ENCODE results near the gene PTGS1. TPM values are rescaled to one million over a fixed set of nuclear protein-coding genes. Genes with fewer than 3 reads are reported as not detected.
"Not testable (repeated sequence)": the region's sequence is repeated elsewhere in the genome, so short reads cannot be mapped to it uniquely, and the experiment has no call there.

The PTGS1 gene
- 22.9 TPM for total RNA-seq (ENCODE audit: insufficient read depth, low replicate concordance)

- DNase-seq (ENCODE audit: low spot score): no peak
These were observed at the start of gene PTGS1 for GRCh38 chr9:122370869-122371755. Gene PTGS1 (plus strand): TSS chr9:122371024. CDS start chr9:122371085, 61 bp downstream.

- DNase-seq (ENCODE audit: low spot score): no peak
These were observed 48.3 kb upstream of the PTGS1 start for GRCh38 chr9:122322553-122322952.

- not testable (repeated sequence) for DNase-seq (ENCODE audit: low spot score)
These were observed 46.2 kb upstream of the PTGS1 start for GRCh38 chr9:122324665-122325064.

DNA sequence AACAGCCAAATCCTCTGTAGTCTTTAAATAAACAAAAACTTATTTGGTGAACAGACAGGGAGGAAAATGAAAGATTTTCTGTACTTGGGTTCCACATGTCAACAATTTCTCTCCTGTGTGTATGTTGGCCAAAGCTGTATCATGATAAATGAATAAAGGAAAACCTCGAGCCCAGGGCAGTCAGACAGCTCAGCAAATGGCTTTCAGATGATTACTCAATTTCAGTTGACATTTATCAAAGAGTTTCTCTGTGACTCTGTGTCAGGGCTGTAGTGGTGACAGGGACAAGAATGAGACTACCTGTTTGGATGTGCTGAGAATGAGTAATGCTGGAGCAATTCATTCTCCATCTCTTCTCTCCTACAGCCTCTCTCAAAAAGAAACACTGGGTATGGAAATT lies 45.7 kb upstream of the PTGS1 start:
- DNase-seq (ENCODE audit: low spot score): no peak

DNA sequence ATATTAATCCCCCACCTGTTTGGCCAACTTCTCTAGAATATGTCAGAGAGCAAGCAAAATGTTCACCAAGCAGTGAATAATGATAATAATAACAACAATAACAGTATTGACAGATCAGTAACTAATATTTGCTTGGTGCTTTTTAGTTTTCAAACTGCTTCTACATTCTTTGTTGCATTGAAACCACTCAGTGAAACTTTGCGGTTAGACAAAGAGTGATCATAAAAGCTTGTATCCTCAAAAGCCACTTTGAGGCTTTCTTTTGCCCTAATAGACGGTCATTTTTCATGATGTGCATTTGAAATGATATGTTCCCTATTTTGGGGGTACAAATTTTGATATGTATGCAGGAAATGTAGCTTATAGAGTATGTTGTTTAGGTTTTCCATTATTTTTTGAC lies 43.6 kb upstream of the PTGS1 start:
- DNase-seq (ENCODE audit: low spot score): no peak

GRCh38 chr9:122329597-122329996 lies 41.2 kb upstream of the PTGS1 start:
- no peak for DNase-seq (ENCODE audit: low spot score)

DNA sequence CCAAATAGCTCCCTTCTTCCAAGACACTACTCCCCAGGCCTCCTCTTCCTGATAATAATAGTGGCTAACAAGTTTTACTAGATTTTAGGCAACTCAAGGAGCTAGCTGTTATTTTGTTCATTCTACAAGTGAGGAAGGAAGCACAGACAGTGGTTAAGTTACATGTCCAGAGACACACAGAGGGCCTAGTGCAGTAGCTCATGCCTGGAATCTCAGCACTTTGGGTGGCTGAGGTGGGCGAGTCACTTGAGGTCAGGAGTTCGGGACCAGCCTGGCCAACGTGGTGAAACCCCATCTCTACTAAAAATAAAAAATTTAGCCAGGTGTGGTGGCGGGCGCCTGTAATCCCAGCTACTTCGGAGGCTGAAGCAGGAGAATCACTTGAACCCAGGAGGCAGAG lies 40.4 kb upstream of the PTGS1 start:
- not testable (repeated sequence) for DNase-seq (ENCODE audit: low spot score)

- DNase-seq (ENCODE audit: low spot score): no peak
These were observed 39.3 kb upstream of the PTGS1 start for GRCh38 chr9:122331523-122331927.

GRCh38 chr9:122332083-122332482 lies 38.7 kb upstream of the PTGS1 start:
- DNase-seq (ENCODE audit: low spot score): no peak

- no peak for DNase-seq (ENCODE audit: low spot score)
These were observed 38.2 kb upstream of the PTGS1 start for GRCh38 chr9:122332644-122333043.

- no peak for DNase-seq (ENCODE audit: low spot score)
These were observed 37.5 kb upstream of the PTGS1 start for GRCh38 chr9:122333169-122333808.

DNA sequence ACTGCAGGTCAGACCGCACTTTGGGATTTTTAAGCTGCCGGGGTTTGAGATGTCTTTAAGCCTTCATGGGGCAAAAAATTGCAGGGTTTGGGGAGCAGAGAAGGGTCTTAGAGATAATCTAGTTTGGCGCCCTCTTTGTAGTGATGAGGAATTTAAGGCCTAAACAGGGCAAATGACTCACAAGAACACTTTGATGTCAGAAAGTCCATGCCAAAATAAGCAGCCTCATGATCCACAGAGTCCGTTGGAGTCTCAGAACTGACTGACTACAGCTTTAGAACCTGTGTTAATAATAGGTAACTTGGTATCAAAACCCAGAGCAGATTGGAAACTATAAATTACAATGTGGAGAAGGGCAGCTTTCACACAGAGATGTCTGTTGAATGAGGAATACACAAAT lies 35.9 kb upstream of the PTGS1 start:
- no peak for DNase-seq (ENCODE audit: low spot score)

DNA sequence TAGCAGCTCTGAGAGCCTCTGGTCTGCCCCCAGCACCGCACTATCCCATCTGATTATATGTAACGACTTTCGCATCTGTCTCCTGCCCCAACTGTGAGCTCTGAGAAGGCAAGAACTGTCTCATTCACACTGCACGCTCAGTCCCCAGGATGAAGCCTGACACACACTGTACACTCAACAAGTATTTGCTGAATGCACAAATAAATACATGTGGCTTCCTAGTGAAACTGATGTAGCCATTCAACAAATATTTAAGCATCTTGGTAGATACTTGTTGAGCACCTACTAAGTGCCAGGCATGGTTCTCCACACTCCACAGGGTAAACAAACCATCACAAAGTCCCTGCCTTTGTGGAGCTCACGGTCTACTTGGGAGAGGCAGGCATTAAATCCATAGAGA lies 34.6 kb upstream of the PTGS1 start:
- no peak for DNase-seq (ENCODE audit: low spot score)

DNA sequence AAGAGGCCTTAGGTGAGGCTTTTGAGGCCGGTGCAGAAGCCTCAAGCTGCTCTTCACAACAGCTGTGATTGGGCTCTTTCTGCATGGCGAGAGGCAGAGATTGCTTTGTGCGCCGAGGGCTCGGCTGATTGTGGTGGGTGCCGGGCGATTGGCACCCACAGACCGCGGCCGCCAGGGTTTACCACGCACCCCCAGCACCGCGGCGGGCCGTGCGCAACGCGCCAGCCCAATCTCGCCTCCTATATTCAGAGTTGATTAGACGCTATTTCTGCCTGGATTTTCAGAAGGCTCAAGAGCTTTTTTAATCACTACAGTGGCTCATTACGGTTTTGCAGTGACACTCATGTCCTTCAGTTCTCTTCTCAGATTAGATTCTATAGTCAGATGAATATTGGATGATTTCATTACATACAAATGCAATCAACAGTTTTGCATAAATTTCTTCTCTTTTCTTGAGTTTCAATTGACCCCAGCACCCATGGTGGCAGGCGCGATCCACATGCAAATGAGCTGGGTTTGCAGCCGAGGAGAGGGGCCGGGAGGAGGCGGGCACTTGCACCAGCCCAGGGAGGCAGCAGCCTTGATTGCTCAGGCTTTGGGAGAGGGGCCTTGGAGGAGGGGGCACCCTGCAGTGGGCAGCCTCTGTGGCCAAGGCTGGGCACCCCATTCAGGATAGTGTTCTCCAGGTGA lies 33.8 kb upstream of the PTGS1 start:
- DNase-seq (ENCODE audit: low spot score): no peak

- DNase-seq (ENCODE audit: low spot score): no peak
These were observed 33.3 kb upstream of the PTGS1 start for GRCh38 chr9:122337556-122337929.

- no peak for DNase-seq (ENCODE audit: low spot score)
These were observed 32.3 kb upstream of the PTGS1 start for GRCh38 chr9:122338536-122338935.

- no peak for DNase-seq (ENCODE audit: low spot score)
These were observed 31.8 kb upstream of the PTGS1 start for GRCh38 chr9:122338994-122339393.

- no peak for DNase-seq (ENCODE audit: low spot score)
These were observed 31.2 kb upstream of the PTGS1 start for GRCh38 chr9:122339579-122339978.

GRCh38 chr9:122340161-122340560 lies 30.7 kb upstream of the PTGS1 start:
- DNase-seq (ENCODE audit: low spot score): no peak

GRCh38 chr9:122342323-122343050 lies 28.3 kb upstream of the PTGS1 start:
- no peak for DNase-seq (ENCODE audit: low spot score)

DNA sequence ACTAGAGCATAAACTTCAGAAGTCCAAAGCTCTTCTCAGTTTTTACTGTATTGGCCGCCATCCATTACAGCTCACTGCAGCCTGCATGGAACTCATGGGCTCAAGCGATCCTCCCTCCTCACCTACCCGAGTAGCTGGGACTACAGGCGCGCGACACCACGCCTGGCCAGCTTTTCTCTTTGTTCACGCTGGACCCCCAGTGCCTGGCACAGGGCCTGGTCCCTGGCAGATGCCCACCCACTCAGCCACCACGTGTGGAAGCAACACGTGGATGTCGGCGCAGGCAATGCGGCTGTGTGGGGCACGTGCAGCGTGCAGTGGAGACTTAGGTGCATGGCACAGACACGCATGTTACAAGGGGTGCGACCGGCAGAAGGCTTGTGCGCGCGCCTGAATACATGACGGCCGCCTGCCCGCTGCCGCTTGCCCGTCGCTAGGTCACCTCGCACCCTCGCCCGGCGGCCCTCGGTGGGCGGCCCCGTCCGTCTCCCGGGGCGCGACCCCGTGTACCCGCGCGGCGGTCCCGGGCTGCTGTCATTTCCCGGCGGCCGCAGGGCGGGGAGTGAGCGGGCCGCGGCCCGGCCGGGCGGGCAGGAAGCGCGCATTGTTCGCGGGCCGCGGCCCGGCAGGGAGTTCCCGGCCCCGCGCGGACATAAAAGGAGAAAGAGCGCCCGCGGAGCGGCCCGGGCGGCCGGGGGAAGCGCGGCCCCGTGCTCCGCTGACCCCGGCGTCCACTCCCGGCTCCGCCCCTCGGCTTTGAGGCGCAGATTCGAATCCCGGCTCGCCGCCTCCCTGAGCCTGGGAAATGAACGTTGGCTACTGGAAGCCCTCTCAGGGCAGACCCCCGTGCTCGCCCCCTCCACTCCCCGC lies 24.1 kb upstream of the PTGS1 start:
- peak; percentile 44 for DNase-seq (ENCODE audit: low spot score)

All from umbilical cord (tissue), 2 donors.